ENCODE measurements around the gene CYTH3. TPM values are rescaled to one million over a fixed set of nuclear protein-coding genes. Genes with fewer than 3 reads are reported as not detected.

CYTH3 gene
- total RNA-seq, 1 experiment from 2014 or later: 16.7 TPM

DNA sequence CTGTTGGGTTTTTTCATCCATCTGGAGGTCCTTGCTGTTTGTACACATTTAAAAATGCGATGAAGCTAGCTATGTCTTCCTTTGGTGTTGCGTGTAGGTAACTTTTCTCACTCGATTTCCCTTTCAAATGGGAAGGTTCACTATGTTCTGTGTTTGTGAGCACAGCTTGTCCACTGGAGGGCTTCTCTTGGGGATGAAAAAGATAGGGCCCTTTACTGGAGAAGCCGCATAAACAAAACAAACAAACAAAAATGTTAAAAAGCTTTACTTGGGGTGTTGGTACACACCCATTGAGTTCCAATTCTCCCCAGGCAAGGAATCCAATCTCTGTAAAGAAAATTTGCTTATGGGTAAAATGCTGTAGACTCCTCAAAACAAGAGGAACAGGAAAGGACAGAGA lies 23.4 kb downstream of the CYTH3 start:
- no TSS peak for BruUV-seq (replicated peaks)
- intact Hi-C loops (cut with micrococcal nuclease): no loop called here
- Histone ChIP-seq H3K27me3 (ENCODE audit: insufficient read depth, low read length) (no peaks in the 10 kb centered on the region), H3K9me3 (ENCODE audit: control insufficient read depth in 1 of 2, insufficient read depth in 1 of 2, low read depth in 1 of 2, low read length in 2 of 2) (no peaks in the 10 kb centered on the region), H3K27ac (ENCODE audit: low read depth, low read length) (no peak overlapping the region), H3K9me2 (ENCODE audit: insufficient read depth) (no peaks in the 10 kb centered on the region), H3K4me3 (replicated peaks in 1 of 2; ENCODE audit: low read depth in 1 of 2, low read length in 2 of 2) (no peak overlapping the region), H3K4me1 (ENCODE audit: control insufficient read depth in 1 of 2, insufficient read depth in 2 of 2, low read length in 2 of 2) (peaks cover 0 to 17% of the 10 kb centered on the region in 2 experiments; a peak in 2 of 4 replicates), H2AFZ (ENCODE audit: low read depth, low read length, poor library complexity, severe bottlenecking) (no peak overlapping the region), H3K9ac (ENCODE audit: low read length) (no peak overlapping the region), H4K20me1 (ENCODE audit: insufficient read depth) (no peaks in the 10 kb centered on the region), H3K79me2 (ENCODE audit: insufficient read depth, low read length) (peaks cover 34% of the 10 kb centered on the region), H3K4me2 (ENCODE audit: low read length) (no peak overlapping the region), H3K36me3 (ENCODE audit: control insufficient read depth in 1 of 2, insufficient read depth in 2 of 2, low read length in 2 of 2) (no peaks in the 10 kb centered on the region)
- TF ChIP-seq CBX3 (IDR thresholded peaks at IDR 0.05; ENCODE audit: low read depth) (no peak), SP1 (IDR thresholded peaks at IDR 0.05; ENCODE audit: low read depth) (no peak), EZH2phosphoT487 (IDR thresholded peaks at IDR 0.05; ENCODE audit: borderline replicate concordance) (no peak), REST (IDR thresholded peaks at IDR 0.05; ENCODE audit: low read depth) (no peak), POLR2AphosphoS5 (IDR thresholded peaks at IDR 0.05; ENCODE audit: low read depth, low read length) (no peak), ZNF274 (IDR thresholded peaks at IDR 0.05; ENCODE audit: low read depth, low read length) (no peak), EGR1 (IDR thresholded peaks at IDR 0.05; ENCODE audit: low read depth) (no peak), YY1 (IDR thresholded peaks at IDR 0.05; ENCODE audit: extremely low read depth, insufficient replicate concordance, low read depth, low read length) (no peak), ELF1 (IDR thresholded peaks at IDR 0.05; ENCODE audit: borderline replicate concordance, low read depth) (no peak), POLR2A (IDR thresholded peaks at IDR 0.05; ENCODE audit: borderline replicate concordance, extremely low read depth, insufficient read depth, insufficient read length) (no peak), ZFX (IDR thresholded peaks at IDR 0.05) (no peak), CEBPB (IDR thresholded peaks at IDR 0.05; ENCODE audit: low read depth) (no peak), FOSL1 (IDR thresholded peaks at IDR 0.05; ENCODE audit: low read depth) (no peak), SIN3A (IDR thresholded peaks at IDR 0.05; ENCODE audit: low read depth) (no peak), JUND (IDR thresholded peaks at IDR 0.05) (no peak), EZH2 (IDR thresholded peaks at IDR 0.05) (no peak)
- TF ChIP-seq, protein P1, sequence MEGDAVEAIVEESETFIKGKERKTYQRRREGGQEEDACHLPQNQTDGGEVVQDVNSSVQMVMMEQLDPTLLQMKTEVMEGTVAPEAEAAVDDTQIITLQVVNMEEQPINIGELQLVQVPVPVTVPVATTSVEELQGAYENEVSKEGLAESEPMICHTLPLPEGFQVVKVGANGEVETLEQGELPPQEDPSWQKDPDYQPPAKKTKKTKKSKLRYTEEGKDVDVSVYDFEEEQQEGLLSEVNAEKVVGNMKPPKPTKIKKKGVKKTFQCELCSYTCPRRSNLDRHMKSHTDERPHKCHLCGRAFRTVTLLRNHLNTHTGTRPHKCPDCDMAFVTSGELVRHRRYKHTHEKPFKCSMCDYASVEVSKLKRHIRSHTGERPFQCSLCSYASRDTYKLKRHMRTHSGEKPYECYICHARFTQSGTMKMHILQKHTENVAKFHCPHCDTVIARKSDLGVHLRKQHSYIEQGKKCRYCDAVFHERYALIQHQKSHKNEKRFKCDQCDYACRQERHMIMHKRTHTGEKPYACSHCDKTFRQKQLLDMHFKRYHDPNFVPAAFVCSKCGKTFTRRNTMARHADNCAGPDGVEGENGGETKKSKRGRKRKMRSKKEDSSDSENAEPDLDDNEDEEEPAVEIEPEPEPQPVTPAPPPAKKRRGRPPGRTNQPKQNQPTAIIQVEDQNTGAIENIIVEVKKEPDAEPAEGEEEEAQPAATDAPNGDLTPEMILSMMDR (IDR thresholded peaks at IDR 0.05 in 2 of 3, conservative IDR thresholded peaks at IDR 0.05 in 1 of 3; ENCODE audit: borderline replicate concordance in 1 of 3, insufficient read depth in 1 of 3, low read depth in 2 of 3, low read length in 2 of 3): no peak
- TF ChIP-seq, protein P2, sequence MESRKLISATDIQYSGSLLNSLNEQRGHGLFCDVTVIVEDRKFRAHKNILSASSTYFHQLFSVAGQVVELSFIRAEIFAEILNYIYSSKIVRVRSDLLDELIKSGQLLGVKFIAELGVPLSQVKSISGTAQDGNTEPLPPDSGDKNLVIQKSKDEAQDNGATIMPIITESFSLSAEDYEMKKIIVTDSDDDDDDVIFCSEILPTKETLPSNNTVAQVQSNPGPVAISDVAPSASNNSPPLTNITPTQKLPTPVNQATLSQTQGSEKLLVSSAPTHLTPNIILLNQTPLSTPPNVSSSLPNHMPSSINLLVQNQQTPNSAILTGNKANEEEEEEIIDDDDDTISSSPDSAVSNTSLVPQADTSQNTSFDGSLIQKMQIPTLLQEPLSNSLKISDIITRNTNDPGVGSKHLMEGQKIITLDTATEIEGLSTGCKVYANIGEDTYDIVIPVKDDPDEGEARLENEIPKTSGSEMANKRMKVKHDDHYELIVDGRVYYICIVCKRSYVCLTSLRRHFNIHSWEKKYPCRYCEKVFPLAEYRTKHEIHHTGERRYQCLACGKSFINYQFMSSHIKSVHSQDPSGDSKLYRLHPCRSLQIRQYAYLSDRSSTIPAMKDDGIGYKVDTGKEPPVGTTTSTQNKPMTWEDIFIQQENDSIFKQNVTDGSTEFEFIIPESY (IDR thresholded peaks at IDR 0.05; ENCODE audit: extremely low read depth, insufficient replicate concordance, low read length): no peak
- TF ChIP-seq, protein P3, sequence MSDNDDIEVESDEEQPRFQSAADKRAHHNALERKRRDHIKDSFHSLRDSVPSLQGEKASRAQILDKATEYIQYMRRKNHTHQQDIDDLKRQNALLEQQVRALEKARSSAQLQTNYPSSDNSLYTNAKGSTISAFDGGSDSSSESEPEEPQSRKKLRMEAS (IDR thresholded peaks at IDR 0.05): no peak
- ChIA-PET POLR2A (no interaction called here), CTCF (no interaction called here), RAD21 (ENCODE audit: low non-redundant PET in 1 of 2, low total read pairs in 2 of 2, uncharacterized antibody in 2 of 2, unreplicated experiment in 2 of 2) (no interaction called here)
- ATAC-seq (no peak), DNase-seq (ENCODE audit: low read depth, low spot score) (no peak)
